ENCODE measurements around the gene OR2F1. TPM values are rescaled to one million over a fixed set of nuclear protein-coding genes. Genes with fewer than 3 reads are reported as not detected.

OR2F1 gene
- total RNA-seq, 1 experiment from 2014 or later, result not detected

DNA sequence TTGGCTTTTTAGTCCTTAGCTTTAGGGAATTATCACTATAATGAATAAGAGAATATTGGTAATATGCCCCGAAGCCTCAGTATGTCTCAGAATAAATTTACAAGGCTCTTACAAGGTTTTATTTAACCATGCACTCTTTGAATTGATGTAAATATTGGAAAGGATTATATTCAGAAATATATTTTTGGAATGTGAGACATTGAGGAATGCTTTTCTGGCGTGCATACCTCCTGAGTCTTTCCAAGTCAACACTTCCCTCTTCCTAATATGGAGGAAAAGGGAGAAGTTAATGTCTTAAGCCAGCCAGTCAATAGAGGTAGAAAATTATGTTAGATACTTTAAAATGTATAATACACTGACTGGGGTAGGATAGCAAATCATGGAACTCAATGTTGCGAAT lies 1.2 kb upstream of the OR2F1 start:
- in situ Hi-C loops (cut with HindIII; ENCODE audit: low pct_unique_long_range_greater_than_20kb, low sequenced_read_pairs), result no loop called here
- DNase-seq (ENCODE audit: low read depth, low spot score), result no peak
- Histone ChIP-seq H3K36me3 (ENCODE audit: control insufficient read depth, insufficient read depth, low read length) (no peaks in the 10 kb centered on the region), H3K27ac (ENCODE audit: low read length) (no peak overlapping the region), H3K4me3 (ENCODE audit: low read depth in 2 of 2, low read length in 2 of 2) (no peak overlapping the region), H3K27me3 (ENCODE audit: control insufficient read depth, insufficient read depth, low read length) (no peaks in the 10 kb centered on the region), H3K9me3 (ENCODE audit: control insufficient read depth, insufficient read depth, low read depth, low read length) (no peaks in the 10 kb centered on the region), H3K4me1 (ENCODE audit: control insufficient read depth, insufficient read depth, low read length) (no peaks in the 10 kb centered on the region)
- TF ChIP-seq, protein P1, sequence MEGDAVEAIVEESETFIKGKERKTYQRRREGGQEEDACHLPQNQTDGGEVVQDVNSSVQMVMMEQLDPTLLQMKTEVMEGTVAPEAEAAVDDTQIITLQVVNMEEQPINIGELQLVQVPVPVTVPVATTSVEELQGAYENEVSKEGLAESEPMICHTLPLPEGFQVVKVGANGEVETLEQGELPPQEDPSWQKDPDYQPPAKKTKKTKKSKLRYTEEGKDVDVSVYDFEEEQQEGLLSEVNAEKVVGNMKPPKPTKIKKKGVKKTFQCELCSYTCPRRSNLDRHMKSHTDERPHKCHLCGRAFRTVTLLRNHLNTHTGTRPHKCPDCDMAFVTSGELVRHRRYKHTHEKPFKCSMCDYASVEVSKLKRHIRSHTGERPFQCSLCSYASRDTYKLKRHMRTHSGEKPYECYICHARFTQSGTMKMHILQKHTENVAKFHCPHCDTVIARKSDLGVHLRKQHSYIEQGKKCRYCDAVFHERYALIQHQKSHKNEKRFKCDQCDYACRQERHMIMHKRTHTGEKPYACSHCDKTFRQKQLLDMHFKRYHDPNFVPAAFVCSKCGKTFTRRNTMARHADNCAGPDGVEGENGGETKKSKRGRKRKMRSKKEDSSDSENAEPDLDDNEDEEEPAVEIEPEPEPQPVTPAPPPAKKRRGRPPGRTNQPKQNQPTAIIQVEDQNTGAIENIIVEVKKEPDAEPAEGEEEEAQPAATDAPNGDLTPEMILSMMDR (IDR thresholded peaks at IDR 0.05), result no peak
- no peak for TF ChIP-seq SIN3A (IDR thresholded peaks at IDR 0.05; ENCODE audit: borderline replicate concordance, insufficient read depth, low read depth, low read length)
- TF ChIP-seq POLR2AphosphoS5 (IDR thresholded peaks at IDR 0.05; ENCODE audit: low read depth, low read length), result no peak
- TF ChIP-seq TCF7L2 (IDR thresholded peaks at IDR 0.05; ENCODE audit: low read depth, low read length), result no peak
- TF ChIP-seq, protein P2, sequence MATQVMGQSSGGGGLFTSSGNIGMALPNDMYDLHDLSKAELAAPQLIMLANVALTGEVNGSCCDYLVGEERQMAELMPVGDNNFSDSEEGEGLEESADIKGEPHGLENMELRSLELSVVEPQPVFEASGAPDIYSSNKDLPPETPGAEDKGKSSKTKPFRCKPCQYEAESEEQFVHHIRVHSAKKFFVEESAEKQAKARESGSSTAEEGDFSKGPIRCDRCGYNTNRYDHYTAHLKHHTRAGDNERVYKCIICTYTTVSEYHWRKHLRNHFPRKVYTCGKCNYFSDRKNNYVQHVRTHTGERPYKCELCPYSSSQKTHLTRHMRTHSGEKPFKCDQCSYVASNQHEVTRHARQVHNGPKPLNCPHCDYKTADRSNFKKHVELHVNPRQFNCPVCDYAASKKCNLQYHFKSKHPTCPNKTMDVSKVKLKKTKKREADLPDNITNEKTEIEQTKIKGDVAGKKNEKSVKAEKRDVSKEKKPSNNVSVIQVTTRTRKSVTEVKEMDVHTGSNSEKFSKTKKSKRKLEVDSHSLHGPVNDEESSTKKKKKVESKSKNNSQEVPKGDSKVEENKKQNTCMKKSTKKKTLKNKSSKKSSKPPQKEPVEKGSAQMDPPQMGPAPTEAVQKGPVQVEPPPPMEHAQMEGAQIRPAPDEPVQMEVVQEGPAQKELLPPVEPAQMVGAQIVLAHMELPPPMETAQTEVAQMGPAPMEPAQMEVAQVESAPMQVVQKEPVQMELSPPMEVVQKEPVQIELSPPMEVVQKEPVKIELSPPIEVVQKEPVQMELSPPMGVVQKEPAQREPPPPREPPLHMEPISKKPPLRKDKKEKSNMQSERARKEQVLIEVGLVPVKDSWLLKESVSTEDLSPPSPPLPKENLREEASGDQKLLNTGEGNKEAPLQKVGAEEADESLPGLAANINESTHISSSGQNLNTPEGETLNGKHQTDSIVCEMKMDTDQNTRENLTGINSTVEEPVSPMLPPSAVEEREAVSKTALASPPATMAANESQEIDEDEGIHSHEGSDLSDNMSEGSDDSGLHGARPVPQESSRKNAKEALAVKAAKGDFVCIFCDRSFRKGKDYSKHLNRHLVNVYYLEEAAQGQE (IDR thresholded peaks at IDR 0.05; ENCODE audit: insufficient read depth in 1 of 2, low read depth in 2 of 2, low read length in 1 of 2), result no peak
- intact Hi-C loops (cut with micrococcal nuclease; ENCODE audit: unreplicated experiment), result no loop called here
- CTCF ChIA-PET, result no interaction called here
- POLR2A ChIA-PET, result no interaction called here
- no TSS peak for BruUV-seq (replicated peaks)
- no peak for ATAC-seq

DNA sequence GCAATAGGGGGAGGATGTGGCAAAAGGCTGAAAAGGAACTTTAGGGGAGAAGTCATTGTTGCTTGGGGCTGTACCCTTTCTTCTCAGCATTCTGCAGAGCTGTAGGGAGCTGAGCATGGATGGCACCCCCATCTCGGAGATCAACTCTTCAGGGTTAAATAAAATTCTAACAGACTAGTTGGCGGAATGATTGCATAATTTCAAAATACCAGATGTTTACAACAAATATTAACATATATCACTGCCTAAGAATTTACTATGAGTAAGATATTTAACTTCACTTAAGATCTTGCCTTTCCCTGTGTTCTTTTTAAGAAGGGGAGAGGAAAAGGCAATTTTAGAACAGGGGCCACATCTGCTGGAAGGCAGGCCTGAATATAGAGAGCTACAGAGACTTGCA lies 509 bp upstream of the OR2F1 start:
- Histone ChIP-seq H3K36me3 (ENCODE audit: control insufficient read depth, insufficient read depth, low read length) (no peaks in the 10 kb centered on the region), H3K4me1 (ENCODE audit: control insufficient read depth, insufficient read depth, low read length) (no peaks in the 10 kb centered on the region), H3K4me3 (ENCODE audit: low read depth in 2 of 2, low read length in 2 of 2) (no peak overlapping the region), H3K27ac (ENCODE audit: low read length) (no peak overlapping the region), H3K27me3 (ENCODE audit: control insufficient read depth, insufficient read depth, low read length) (no peaks in the 10 kb centered on the region), H3K9me3 (ENCODE audit: control insufficient read depth, insufficient read depth, low read depth, low read length) (no peaks in the 10 kb centered on the region)
- DNase-seq (ENCODE audit: low read depth, low spot score) (no peak), ATAC-seq (no peak)
- intact Hi-C loops (cut with micrococcal nuclease; ENCODE audit: unreplicated experiment) (no loop called here), in situ Hi-C loops (cut with HindIII; ENCODE audit: low pct_unique_long_range_greater_than_20kb, low sequenced_read_pairs) (no loop called here)
- BruUV-seq (replicated peaks), result no TSS peak
- ChIA-PET CTCF (no interaction called here), POLR2A (no interaction called here)
- TF ChIP-seq POLR2AphosphoS5 (IDR thresholded peaks at IDR 0.05; ENCODE audit: low read depth, low read length), result no peak
- no peak for TF ChIP-seq TCF7L2 (IDR thresholded peaks at IDR 0.05; ENCODE audit: low read depth, low read length)

DNA sequence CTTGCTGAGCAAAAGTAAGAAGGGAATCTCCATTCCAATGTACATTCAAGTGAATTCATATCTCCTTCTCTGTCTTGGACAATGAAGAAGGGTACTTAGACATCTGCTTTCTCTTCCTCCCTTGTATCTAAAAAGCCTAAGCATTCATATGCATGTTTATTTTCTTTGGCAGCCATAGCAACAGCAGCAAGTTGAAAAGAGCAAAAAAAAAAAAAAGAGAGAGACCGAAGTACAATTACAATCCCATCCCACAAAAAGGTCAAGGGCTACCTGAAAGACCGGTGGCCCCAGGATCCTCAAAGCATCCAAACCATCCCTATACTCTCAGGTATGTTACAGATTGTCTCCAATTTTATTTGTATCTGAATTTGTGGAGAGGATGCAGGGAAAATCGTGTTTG lies 4.1 kb downstream of the OR2F1 start:
- ChIA-PET CTCF (no interaction called here), POLR2A (no interaction called here)
- intact Hi-C loops (cut with micrococcal nuclease; ENCODE audit: unreplicated experiment) (no loop called here), in situ Hi-C loops (cut with HindIII; ENCODE audit: low pct_unique_long_range_greater_than_20kb, low sequenced_read_pairs) (no loop called here)
- DNase-seq (ENCODE audit: low read depth, low spot score) (no peak), ATAC-seq (no peak)
- H3K4me1 ChIP-seq (ENCODE audit: control insufficient read depth, insufficient read depth, low read length), result no peaks in the 10 kb centered on the region
- no peaks in the 10 kb centered on the region for H3K9me3 ChIP-seq (ENCODE audit: control insufficient read depth, insufficient read depth, low read depth, low read length)
- H3K27ac ChIP-seq (ENCODE audit: low read length), result no peak overlapping the region
- no peaks in the 10 kb centered on the region for H3K36me3 ChIP-seq (ENCODE audit: control insufficient read depth, insufficient read depth, low read length)
- TF ChIP-seq POLR2AphosphoS5 (IDR thresholded peaks at IDR 0.05; ENCODE audit: low read depth, low read length) (no peak), SIN3A (IDR thresholded peaks at IDR 0.05; ENCODE audit: borderline replicate concordance, insufficient read depth, low read depth, low read length) (no peak)
- no TSS peak for BruUV-seq (replicated peaks)
- H3K27me3 ChIP-seq (ENCODE audit: control insufficient read depth, insufficient read depth, low read length), result no peaks in the 10 kb centered on the region
- H3K4me3 ChIP-seq (ENCODE audit: low read depth in 2 of 2, low read length in 2 of 2), result no peak overlapping the region

Measured in Panc1 (cell line).